ENCODE data around the gene CAPN5.

DNA sequence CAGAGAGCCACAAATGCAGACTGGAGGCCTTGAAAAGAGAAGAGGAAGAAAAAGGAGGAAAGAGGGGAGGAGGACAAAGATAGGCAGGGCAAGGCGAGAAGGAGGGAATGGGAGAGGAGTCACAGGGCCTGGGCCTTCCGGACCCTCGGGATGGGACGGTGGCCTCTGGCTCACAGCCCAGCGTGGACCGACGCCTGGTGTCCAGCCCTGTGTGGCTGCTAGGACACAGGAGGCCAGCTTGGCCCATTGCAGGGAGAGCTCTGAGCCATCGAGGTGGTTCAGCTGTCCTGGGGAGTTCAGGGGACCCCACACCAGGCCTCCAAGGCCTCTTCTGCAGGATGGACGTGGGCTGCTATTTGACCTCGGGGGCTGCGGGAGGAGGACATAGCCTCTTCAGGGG is 70.7 kb downstream of the CAPN5 start:
- TF ChIP-seq, protein P1, sequence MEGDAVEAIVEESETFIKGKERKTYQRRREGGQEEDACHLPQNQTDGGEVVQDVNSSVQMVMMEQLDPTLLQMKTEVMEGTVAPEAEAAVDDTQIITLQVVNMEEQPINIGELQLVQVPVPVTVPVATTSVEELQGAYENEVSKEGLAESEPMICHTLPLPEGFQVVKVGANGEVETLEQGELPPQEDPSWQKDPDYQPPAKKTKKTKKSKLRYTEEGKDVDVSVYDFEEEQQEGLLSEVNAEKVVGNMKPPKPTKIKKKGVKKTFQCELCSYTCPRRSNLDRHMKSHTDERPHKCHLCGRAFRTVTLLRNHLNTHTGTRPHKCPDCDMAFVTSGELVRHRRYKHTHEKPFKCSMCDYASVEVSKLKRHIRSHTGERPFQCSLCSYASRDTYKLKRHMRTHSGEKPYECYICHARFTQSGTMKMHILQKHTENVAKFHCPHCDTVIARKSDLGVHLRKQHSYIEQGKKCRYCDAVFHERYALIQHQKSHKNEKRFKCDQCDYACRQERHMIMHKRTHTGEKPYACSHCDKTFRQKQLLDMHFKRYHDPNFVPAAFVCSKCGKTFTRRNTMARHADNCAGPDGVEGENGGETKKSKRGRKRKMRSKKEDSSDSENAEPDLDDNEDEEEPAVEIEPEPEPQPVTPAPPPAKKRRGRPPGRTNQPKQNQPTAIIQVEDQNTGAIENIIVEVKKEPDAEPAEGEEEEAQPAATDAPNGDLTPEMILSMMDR (conservative IDR thresholded peaks at IDR 0.05 in 1 of 2, IDR thresholded peaks at IDR 0.05 in 1 of 2; ENCODE audit: low read depth in 1 of 2, low read length in 2 of 2) = no peak
- no peak for TF ChIP-seq EZH2 (IDR thresholded peaks at IDR 0.05; ENCODE audit: low read length, missing control alignments)

Measured in fibroblast of lung (primary cell).